ENCODE measurements around the gene KCNJ9.

GRCh38 chr1:160131803-160132565 lies 50.6 kb downstream of the KCNJ9 start:
- TF ChIP-seq ZNF839 (CRISPR knock-in tag; IDR thresholded peaks at IDR 0.05; ENCODE audit: borderline replicate concordance): no peak
- TF ChIP-seq ZSCAN5A (CRISPR knock-in tag; IDR thresholded peaks at IDR 0.05; ENCODE audit: borderline replicate concordance): no peak
- no peak for TF ChIP-seq TCF7L2 (IDR thresholded peaks at IDR 0.05; ENCODE audit: low read depth, low read length)
- no peak for TF ChIP-seq DMTF1 (CRISPR knock-in tag; IDR thresholded peaks at IDR 0.05)
- TF ChIP-seq, protein P1, sequence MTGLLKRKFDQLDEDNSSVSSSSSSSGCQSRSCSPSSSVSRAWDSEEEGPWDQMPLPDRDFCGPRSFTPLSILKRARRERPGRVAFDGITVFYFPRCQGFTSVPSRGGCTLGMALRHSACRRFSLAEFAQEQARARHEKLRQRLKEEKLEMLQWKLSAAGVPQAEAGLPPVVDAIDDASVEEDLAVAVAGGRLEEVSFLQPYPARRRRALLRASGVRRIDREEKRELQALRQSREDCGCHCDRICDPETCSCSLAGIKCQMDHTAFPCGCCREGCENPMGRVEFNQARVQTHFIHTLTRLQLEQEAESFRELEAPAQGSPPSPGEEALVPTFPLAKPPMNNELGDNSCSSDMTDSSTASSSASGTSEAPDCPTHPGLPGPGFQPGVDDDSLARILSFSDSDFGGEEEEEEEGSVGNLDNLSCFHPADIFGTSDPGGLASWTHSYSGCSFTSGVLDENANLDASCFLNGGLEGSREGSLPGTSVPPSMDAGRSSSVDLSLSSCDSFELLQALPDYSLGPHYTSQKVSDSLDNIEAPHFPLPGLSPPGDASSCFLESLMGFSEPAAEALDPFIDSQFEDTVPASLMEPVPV (CRISPR knock-in tag; IDR thresholded peaks at IDR 0.05): no peak
- TF ChIP-seq CBX1 (IDR thresholded peaks at IDR 0.05; ENCODE audit: low read depth): no peak
- TF ChIP-seq, protein P2, sequence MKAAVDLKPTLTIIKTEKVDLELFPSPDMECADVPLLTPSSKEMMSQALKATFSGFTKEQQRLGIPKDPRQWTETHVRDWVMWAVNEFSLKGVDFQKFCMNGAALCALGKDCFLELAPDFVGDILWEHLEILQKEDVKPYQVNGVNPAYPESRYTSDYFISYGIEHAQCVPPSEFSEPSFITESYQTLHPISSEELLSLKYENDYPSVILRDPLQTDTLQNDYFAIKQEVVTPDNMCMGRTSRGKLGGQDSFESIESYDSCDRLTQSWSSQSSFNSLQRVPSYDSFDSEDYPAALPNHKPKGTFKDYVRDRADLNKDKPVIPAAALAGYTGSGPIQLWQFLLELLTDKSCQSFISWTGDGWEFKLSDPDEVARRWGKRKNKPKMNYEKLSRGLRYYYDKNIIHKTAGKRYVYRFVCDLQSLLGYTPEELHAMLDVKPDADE (CRISPR knock-in tag; IDR thresholded peaks at IDR 0.05): no peak
- no peak for TF ChIP-seq ZNF326 (CRISPR knock-in tag; IDR thresholded peaks at IDR 0.05; ENCODE audit: borderline replicate concordance)
- TF ChIP-seq, protein P3, sequence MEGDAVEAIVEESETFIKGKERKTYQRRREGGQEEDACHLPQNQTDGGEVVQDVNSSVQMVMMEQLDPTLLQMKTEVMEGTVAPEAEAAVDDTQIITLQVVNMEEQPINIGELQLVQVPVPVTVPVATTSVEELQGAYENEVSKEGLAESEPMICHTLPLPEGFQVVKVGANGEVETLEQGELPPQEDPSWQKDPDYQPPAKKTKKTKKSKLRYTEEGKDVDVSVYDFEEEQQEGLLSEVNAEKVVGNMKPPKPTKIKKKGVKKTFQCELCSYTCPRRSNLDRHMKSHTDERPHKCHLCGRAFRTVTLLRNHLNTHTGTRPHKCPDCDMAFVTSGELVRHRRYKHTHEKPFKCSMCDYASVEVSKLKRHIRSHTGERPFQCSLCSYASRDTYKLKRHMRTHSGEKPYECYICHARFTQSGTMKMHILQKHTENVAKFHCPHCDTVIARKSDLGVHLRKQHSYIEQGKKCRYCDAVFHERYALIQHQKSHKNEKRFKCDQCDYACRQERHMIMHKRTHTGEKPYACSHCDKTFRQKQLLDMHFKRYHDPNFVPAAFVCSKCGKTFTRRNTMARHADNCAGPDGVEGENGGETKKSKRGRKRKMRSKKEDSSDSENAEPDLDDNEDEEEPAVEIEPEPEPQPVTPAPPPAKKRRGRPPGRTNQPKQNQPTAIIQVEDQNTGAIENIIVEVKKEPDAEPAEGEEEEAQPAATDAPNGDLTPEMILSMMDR (CRISPR knock-in tag; IDR thresholded peaks at IDR 0.05): no peak
- TF ChIP-seq, protein P4, sequence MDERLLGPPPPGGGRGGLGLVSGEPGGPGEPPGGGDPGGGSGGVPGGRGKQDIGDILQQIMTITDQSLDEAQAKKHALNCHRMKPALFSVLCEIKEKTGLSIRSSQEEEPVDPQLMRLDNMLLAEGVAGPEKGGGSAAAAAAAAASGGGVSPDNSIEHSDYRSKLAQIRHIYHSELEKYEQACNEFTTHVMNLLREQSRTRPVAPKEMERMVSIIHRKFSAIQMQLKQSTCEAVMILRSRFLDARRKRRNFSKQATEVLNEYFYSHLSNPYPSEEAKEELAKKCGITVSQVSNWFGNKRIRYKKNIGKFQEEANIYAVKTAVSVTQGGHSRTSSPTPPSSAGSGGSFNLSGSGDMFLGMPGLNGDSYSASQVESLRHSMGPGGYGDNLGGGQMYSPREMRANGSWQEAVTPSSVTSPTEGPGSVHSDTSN (CRISPR knock-in tag; IDR thresholded peaks at IDR 0.05): no peak
- TF ChIP-seq, protein P5, sequence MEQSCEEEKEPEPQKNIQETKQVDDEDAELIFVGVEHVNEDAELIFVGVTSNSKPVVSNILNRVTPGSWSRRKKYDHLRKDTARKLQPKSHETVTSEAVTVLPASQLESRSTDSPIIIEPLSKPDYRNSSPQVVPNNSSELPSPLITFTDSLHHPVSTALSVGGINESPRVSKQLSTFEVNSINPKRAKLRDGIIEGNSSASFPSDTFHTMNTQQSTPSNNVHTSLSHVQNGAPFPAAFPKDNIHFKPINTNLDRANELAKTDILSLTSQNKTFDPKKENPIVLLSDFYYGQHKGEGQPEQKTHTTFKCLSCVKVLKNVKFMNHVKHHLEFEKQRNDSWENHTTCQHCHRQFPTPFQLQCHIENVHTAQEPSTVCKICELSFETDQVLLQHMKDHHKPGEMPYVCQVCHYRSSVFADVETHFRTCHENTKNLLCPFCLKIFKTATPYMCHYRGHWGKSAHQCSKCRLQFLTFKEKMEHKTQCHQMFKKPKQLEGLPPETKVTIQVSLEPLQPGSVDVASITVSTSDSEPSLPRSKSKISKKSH (CRISPR knock-in tag; IDR thresholded peaks at IDR 0.05; ENCODE audit: borderline replicate concordance): no peak
